IMR-90 (cell line): ENCODE data around the gene CTRB1.

ENCODE experiments used
- BHLHE40 ChIP-seq: fragments of 150-350 bp; IDR thresholded peaks from 2 replicates; pipeline ENCODE4 v1.6.1; 2016; ENCODE audit warnings: mild to moderate bottlenecking, low read depth, low read length
- CTCF ChIP-seq: conservative IDR thresholded peaks from 2 replicates; pipeline ENCODE4 v1.5.1; 2012; ENCODE audit warnings: mild to moderate bottlenecking, low read depth, low read length, improper control_type of control experiment
- FOS ChIP-seq: fragments of 150-350 bp; IDR thresholded peaks from 2 replicates; pipeline ENCODE4 v1.6.1; 2016; ENCODE audit warnings: low read depth, low read length
- MAFK ChIP-seq: IDR thresholded peaks from 2 replicates; pipeline ENCODE4 v1.6.1; 2012; ENCODE audit warnings: low read depth, low read length, improper control_type of control experiment
- NFE2L2 ChIP-seq: fragments of 150-350 bp; IDR thresholded peaks from 2 replicates; pipeline ENCODE4 v1.6.1; 2016; ENCODE audit warnings: low read depth, mild to moderate bottlenecking, low read length
- POLR2A ChIP-seq: IDR thresholded peaks from 2 replicates; pipeline ENCODE4 v1.6.1; 2012; ENCODE audit warnings: mild to moderate bottlenecking, low read depth, low read length
- RAD21 ChIP-seq: IDR thresholded peaks from 2 replicates; pipeline ENCODE4 v1.6.1; 2012; ENCODE audit warnings: low read length, improper control_type of control experiment
- RCOR1 ChIP-seq: IDR thresholded peaks from 2 replicates; pipeline ENCODE4 v1.6.1; 2012; ENCODE audit warnings: mild to moderate bottlenecking, low read length, improper control_type of control experiment; ENCODE audit not compliant: insufficient replicate concordance
- RFX5 ChIP-seq: IDR thresholded peaks from 2 replicates; pipeline ENCODE4 v1.8.0; 2012; ENCODE audit warnings: low read depth, mild to moderate bottlenecking, low read length, moderate library complexity
- SMC3 ChIP-seq: fragments of 150-350 bp; IDR thresholded peaks from 2 replicates; pipeline ENCODE4 v1.6.1; 2016; ENCODE audit warnings: low read depth, mild to moderate bottlenecking, antibody characterized with exemption, low read length, moderate library complexity
- TF ChIP-seq, protein P1 (sequence below): fragments of 150-350 bp; IDR thresholded peaks from 2 replicates; pipeline ENCODE4 v1.6.1; 2017; ENCODE audit warnings: mild to moderate bottlenecking, antibody characterized with exemption, low read length, low read depth

DNA sequence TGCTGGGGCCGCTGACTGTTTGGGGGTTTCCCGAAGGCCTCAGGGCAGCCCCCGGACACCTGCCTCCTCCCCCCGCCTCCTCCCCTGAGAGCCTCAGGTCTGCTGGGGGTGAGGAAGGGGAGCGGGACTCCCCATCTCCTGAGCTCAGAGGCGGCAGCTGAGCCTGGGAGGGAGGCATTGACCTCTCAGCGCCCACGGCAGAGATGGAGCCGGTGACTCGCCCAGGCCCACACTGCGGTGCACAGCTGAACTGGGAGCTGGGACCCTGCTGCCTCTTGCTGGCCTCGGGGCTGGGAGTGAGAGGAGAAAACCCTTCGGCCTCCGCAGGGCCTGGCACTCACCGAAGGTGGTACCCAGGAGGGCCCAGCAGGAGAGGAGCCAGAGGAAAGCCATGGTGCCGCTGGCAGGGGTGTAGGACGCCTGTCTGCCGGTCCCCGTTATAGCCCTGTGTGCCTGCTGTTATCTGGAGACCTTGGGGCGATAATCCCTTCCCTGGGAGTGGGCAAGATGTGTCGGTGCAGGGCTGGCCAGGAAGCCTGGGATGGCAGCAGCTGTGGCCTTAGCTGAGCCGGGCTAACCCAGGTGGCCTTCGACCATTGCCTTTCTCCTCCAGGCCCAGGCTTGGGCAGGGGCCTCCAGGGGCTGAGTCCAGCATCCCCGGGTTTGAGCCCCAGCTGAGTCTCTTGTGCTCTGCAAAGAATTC is 11.9 kb upstream of the CTRB1 start, which contains the start of gene CTRB2:
- TF ChIP-seq FOS (no peak), CTCF (no peak), POLR2A (no peak), NFE2L2 (no peak), RAD21 (no peak), RCOR1 (no peak), BHLHE40 (no peak), MAFK (no peak), RFX5 (no peak), SMC3 (no peak)
- TF ChIP-seq, protein P1, sequence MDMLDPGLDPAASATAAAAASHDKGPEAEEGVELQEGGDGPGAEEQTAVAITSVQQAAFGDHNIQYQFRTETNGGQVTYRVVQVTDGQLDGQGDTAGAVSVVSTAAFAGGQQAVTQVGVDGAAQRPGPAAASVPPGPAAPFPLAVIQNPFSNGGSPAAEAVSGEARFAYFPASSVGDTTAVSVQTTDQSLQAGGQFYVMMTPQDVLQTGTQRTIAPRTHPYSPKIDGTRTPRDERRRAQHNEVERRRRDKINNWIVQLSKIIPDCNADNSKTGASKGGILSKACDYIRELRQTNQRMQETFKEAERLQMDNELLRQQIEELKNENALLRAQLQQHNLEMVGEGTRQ, result no peak
